Epidermal melanocyte (primary cell): ENCODE measurements around the gene PPP1R3D.
"Not testable (repeated sequence)": the region's sequence is repeated elsewhere in the genome, so short reads cannot be mapped to it uniquely, and the experiment has no call there.

Experiments
- DNase-seq: peaks from one replicate; pipeline ENCODE4 v3.0.0; 2011; ENCODE audit warnings: low spot score; ENCODE audit not compliant: insufficient read length

PPP1R3D gene

GRCh38 chr20:59925359-59925758 is 14.7 kb downstream of the PPP1R3D start:
- no peak for DNase-seq

- DNase-seq = no peak
Measured at GRCh38 chr20:59923514-59923913, 16.6 kb downstream of the PPP1R3D start.

- DNase-seq = no peak
Measured at GRCh38 chr20:59920944-59921343, 19.2 kb downstream of the PPP1R3D start.

GRCh38 chr20:59912609-59913008 is 27.5 kb downstream of the PPP1R3D start:
- DNase-seq = no peak

GRCh38 chr20:59911041-59911440 is 29.1 kb downstream of the PPP1R3D start:
- DNase-seq = no peak

GRCh38 chr20:59908855-59909254 is 31.2 kb downstream of the PPP1R3D start:
- no peak for DNase-seq

- no peak for DNase-seq
Measured at GRCh38 chr20:59903621-59904020, 36.5 kb downstream of the PPP1R3D start.

- no peak for DNase-seq
Measured at GRCh38 chr20:59902470-59902869, 37.6 kb downstream of the PPP1R3D start.

GRCh38 chr20:59895908-59896307 is 44.2 kb downstream of the PPP1R3D start:
- no peak for DNase-seq

- no peak for DNase-seq
Measured at GRCh38 chr20:59891581-59891980, 48.5 kb downstream of the PPP1R3D start.

- not testable (repeated sequence) for DNase-seq
Measured at GRCh38 chr20:59890035-59890434, 50.1 kb downstream of the PPP1R3D start.

- no peak for DNase-seq
Measured at GRCh38 chr20:59888050-59888449, 52.1 kb downstream of the PPP1R3D start.
